Endothelial cell of umbilical vein (primary cell): ENCODE data around the gene ZBP1. TPM values are rescaled to one million over a fixed set of nuclear protein-coding genes. Genes with fewer than 3 reads are reported as not detected.
A peak's percentile ranks its signal among the peaks of the same experiment; 100 is the strongest.

Experiments used
- BruUV-seq: library from RNA; stranded (reverse); fragments of 400-500 nt; replicated peaks from 2 replicates; lab custom pipeline; 2021; lab: Mats Ljungman, UMichigan
- CTCF ChIA-PET: fragments of 300-600, 350-600 bp; sonication (Branson Sonifier 250); formaldehyde crosslinking; loops from one replicate; lab custom pipeline; 2021; ENCODE audit warnings: antibody characterized with exemption, inconsistent platforms; lab: Charles Lee
- POLR2A ChIA-PET: fragments of 300-600, 350-600 bp; sonication (Branson Sonifier 250); formaldehyde crosslinking; loops from one replicate; lab custom pipeline; 2021; ENCODE audit warnings: antibody characterized with exemption, inconsistent platforms; lab: Charles Lee
- DNase-seq: peaks from one replicate; pipeline ENCODE4 v3.0.0-alpha.2; 2011; ENCODE audit warnings: low read depth, low spot score
- FAIRE-seq: peaks from 2 replicates; lab custom pipeline; 2011; peaks lifted over from hg19 to GRCh38; lab: Jason Lieb, UNC
- H2AFZ ChIP-seq: 2 replicates; pipeline ENCODE4 v1.6.0; 2012; ENCODE audit warnings: low read depth, low read length, control low read depth, inconsistent platforms
- H3K27ac ChIP-seq: 2 replicates; pipeline ENCODE4 v1.5.1; 2011; ENCODE audit warnings: low read depth, mild to moderate bottlenecking, control low read depth, low read length, moderate library complexity; ENCODE audit not compliant: insufficient read depth
- H3K27me3 ChIP-seq, 2 experiments: 2 replicates each; pipeline versions ENCODE4 v1.6.0 to v1.6.1; 2011; ENCODE audit warnings: low read length in 2 of 2, mixed read lengths in 1 of 2; ENCODE audit not compliant: control insufficient read depth in 2 of 2, insufficient read depth in 2 of 2
- H3K36me3 ChIP-seq, 2 experiments: 2 replicates in 1 of 2; 3 replicates in 1 of 2; pipeline ENCODE4 v1.5.1; 2011; ENCODE audit warnings: low read length in 2 of 2, mild to moderate bottlenecking in 1 of 2, moderate library complexity in 1 of 2; ENCODE audit not compliant: control insufficient read depth in 2 of 2, insufficient read depth in 2 of 2; ENCODE audit errors: extremely low read depth in 1 of 2
- H3K4me1 ChIP-seq: 3 replicates; pipeline ENCODE4 v1.5.1; 2011; ENCODE audit warnings: mild to moderate bottlenecking, low read length; ENCODE audit not compliant: control insufficient read depth, insufficient read depth; ENCODE audit errors: extremely low read depth
- H3K4me2 ChIP-seq: 2 replicates; pipeline ENCODE4 v1.6.1; 2011; ENCODE audit warnings: low read length, control low read depth, mixed read lengths; ENCODE audit not compliant: insufficient read depth
- H3K4me3 ChIP-seq, 3 experiments: fragments of 200-600 bp in 1 of 3; sonication (generic), shearing (Covaris generic) in 1 of 3; replicated peaks in 1 of 3; 2 replicates each; pipeline ENCODE4 v1.5.1; 2011 to 2016; ENCODE audit warnings: control low read depth in 3 of 3, low read length in 3 of 3, mild to moderate bottlenecking in 2 of 3, inconsistent platforms in 1 of 3, low read depth in 1 of 3, moderate library complexity in 1 of 3; ENCODE audit not compliant: insufficient read depth in 1 of 3
- H3K79me2 ChIP-seq: 2 replicates; pipeline ENCODE4 v1.6.0; 2012; ENCODE audit warnings: low read length, inconsistent platforms; ENCODE audit not compliant: control insufficient read depth, insufficient read depth
- H3K9ac ChIP-seq: replicated peaks from 2 replicates; pipeline ENCODE3; 2011; ENCODE audit warnings: low read length, control low read depth; ENCODE audit not compliant: insufficient read depth; ENCODE audit errors: extremely low read depth
- H3K9me1 ChIP-seq: replicated peaks from 3 replicates; pipeline ENCODE4 v1.6.0; 2011; ENCODE audit warnings: mild to moderate bottlenecking, low read length; ENCODE audit not compliant: control insufficient read depth, insufficient read depth; ENCODE audit errors: extremely low read depth
- H3K9me3 ChIP-seq: replicated peaks from 2 replicates; pipeline ENCODE4 v1.5.1; 2012; ENCODE audit warnings: low read length, inconsistent platforms; ENCODE audit not compliant: control insufficient read depth, insufficient read depth
- H4K20me1 ChIP-seq: replicated peaks from 2 replicates; pipeline ENCODE3; 2011; ENCODE audit warnings: mild to moderate bottlenecking, low read length; ENCODE audit not compliant: control insufficient read depth, insufficient read depth; ENCODE audit errors: extremely low read depth
- CTCF ChIP-seq, 2 donors: IDR thresholded peaks; 1 replicate in 1 of 2; 2 replicates in 1 of 2; pipeline ENCODE4 v1.5.1; 2011; ENCODE audit warnings: low read length in 2 of 2, mild to moderate bottlenecking in 2 of 2, moderate library complexity in 2 of 2, control low read depth in 1 of 2, inconsistent platforms in 1 of 2, low read depth in 1 of 2; ENCODE audit not compliant: insufficient read depth in 1 of 2; ENCODE audit errors: extremely low read depth in 1 of 2
- POLR2A ChIP-seq: IDR thresholded peaks from 2 replicates; pipeline ENCODE4 v1.6.1; 2012; ENCODE audit warnings: low read depth, mild to moderate bottlenecking, control low read depth, low read length
- dilution Hi-C: fragments of 300-500 bp; cut with MboI; formaldehyde crosslinking; loops from one replicate; pipeline ENCODE4 v1.15.0; 2019; ENCODE audit warnings: low sequenced_read_pairs; ENCODE audit not compliant: extremely low pct_ligation_motif_present
- intact Hi-C: fragments of 100-400 bp; cut with micrococcal nuclease; formaldehyde crosslinking; loops from one replicate; pipeline ENCODE4 v1.10.0; 2022
- polyA plus RNA-seq, 4 experiments: library from polyadenylated mRNA; depleted of rRNA in 3 of 4; stranded (reverse) in 3 of 4; unstranded in 1 of 4; fragments of >200 nt; gene quantifications; 2 replicates each; pipeline versions ENCODE4 v1.2.1 to v1.2.3, GENCODE V29; 2011 to 2012; ENCODE audit warnings: missing spikeins in 1 of 4
- total RNA-seq: library from RNA; stranded (reverse); gene quantifications from 2 replicates; pipeline ENCODE4 v1.2.3, GENCODE V29; 2021

The ZBP1 gene
- total and polyA plus RNA-seq, 2 donors (not counting 3 experiments of a cell fraction or from before 2014, with no cell fraction given): not detected

GRCh38 chr20:57594092-57594951 is 25.9 kb downstream of the ZBP1 start:
- ChIA-PET CTCF (interaction anchor here (0.6 to 2.9 kb wide), 23 partner anchors 11 to 622 kb away, joined by 3 to 38 read pairs (median 4); no protein-coding TSS in a partner anchor), POLR2A (interaction anchor here (0.6 kb wide), 1 partner anchor 9 kb away, joined by 3 read pairs; no protein-coding TSS in a partner anchor)
- Histone ChIP-seq H3K9ac (no peak overlapping the region), H3K27ac (no peak overlapping the region), H3K9me1 (no peaks in the 10 kb centered on the region), H3K4me1 (no peaks in the 10 kb centered on the region), H3K4me3 (no peak overlapping the region), H3K4me2 (no peak overlapping the region), H4K20me1 (no peaks in the 10 kb centered on the region), H3K9me3 (no peaks in the 10 kb centered on the region), H3K36me3 (no peaks in the 10 kb centered on the region), H3K27me3 (peaks cover 2% of the 10 kb centered on the region in 2 experiments), H3K79me2 (no peaks in the 10 kb centered on the region), H2AFZ (no peak overlapping the region)
- no TSS peak for BruUV-seq
- peak; percentile 73 to 84 for TF ChIP-seq CTCF (IDR thresholded peaks at IDR 0.05; ENCODE audit: extremely low read depth in 1 of 2, insufficient read depth in 1 of 2, low read depth in 1 of 2, low read length in 2 of 2)
- TF ChIP-seq POLR2A: no peak
- peak; percentile 79 for FAIRE-seq
- DNase-seq: peak; percentile 12
- dilution Hi-C loops: no loop called here
- intact Hi-C loops: loop anchor here (1.0 to 5.0 kb wide), 2 partner anchors 80 to 212 kb away; no protein-coding TSS in a partner anchor
